Left colon (tissue), 2 donors: ENCODE results near the gene PINK1. TPM values are rescaled to one million over a fixed set of nuclear protein-coding genes. Genes with fewer than 3 reads are reported as not detected.

Source experiments
- ATAC-seq: fragments of 200-7000 bp; cut with Tn5 transposase; one replicate; pipeline ENCODE4 v1.9.1; 2020; ENCODE audit warnings: mild to moderate bottlenecking, moderate library complexity
- DNase-seq, 2 donors: peaks; one replicate each; pipeline ENCODE4 v3.0.0-alpha.2; 2020
- intact Hi-C, 2 donors: fragments of 100-400 bp; cut with DNase I in 1 of 2; cut with micrococcal nuclease in 1 of 2; formaldehyde crosslinking; loops; one replicate each; pipeline versions ENCODE4 v1.11.2 to v1.14.0; 2022; cut with DNase I, micrococcal nuclease
- long read RNA-seq: library from polyadenylated mRNA; unstranded; transcript quantifications from one replicate; pipeline ENCODE4 v2.0.0, GENCODE V29; 2021
- total RNA-seq, 2 donors: library from RNA; stranded (reverse); fragmentation: NEBNext Ultra II Directional; extraction: Animal tissue kit (Norgen Biotek cat#: 25700); gene quantifications; one replicate each; pipeline ENCODE4 v1.2.1, GENCODE V29; 2021
- donor health status: DM: no; HTN: no; CAD: no.
- donor health status: DM: yes; HTN: yes; CAD: no.

PINK1 gene
- total RNA-seq, result 100 to 1,000 TPM in 1 of 2 donors, 10 to 100 TPM in 1; 95.6 to 127 TPM
- long read RNA-seq, transcript PINK1-201 (8 exons, 2,660 nt), result major isoform, 275 of 478 reads
- long read RNA-seq, transcript PINK1-202 (4 exons, 1,658 nt), result minor isoform, 8 of 478 reads
- long read RNA-seq, partial matches to known transcripts, result 180 of 478 reads
- long read RNA-seq, other reads (novel, unspliced or antisense), result 15 of 478 reads

DNA sequence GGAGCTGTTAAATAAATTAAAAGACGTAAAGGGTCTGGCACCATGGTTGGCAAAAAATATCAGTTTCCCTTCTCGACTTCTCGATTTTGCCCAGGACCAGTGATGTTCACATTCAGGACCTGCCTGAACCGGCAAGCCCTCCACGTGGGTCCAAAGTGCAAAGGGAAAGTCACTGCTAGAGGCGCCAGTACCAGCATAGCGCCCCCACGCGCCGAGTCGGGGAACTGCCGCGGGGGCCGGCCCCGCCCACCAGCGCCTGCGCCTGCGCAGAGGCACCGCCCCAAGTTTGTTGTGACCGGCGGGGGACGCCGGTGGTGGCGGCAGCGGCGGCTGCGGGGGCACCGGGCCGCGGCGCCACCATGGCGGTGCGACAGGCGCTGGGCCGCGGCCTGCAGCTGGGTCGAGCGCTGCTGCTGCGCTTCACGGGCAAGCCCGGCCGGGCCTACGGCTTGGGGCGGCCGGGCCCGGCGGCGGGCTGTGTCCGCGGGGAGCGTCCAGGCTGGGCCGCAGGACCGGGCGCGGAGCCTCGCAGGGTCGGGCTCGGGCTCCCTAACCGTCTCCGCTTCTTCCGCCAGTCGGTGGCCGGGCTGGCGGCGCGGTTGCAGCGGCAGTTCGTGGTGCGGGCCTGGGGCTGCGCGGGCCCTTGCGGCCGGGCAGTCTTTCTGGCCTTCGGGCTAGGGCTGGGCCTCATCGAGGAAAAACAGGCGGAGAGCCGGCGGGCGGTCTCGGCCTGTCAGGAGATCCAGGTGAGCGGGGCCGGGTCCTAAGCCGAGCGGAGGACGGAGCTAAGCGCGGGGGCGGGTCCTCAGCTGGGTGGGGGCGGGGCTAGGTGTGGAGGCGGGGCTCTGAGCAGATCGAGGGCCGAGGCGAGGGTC is at the start of gene PINK1:
Gene PINK1, plus strand, starts transcription at position 269 of the 875 bp plus-strand sequence. Its CDS starts 91 bp downstream, at position 360.
- intact Hi-C loops, result no loop called here
- peak; percentile 81 to 85 for DNase-seq
- ATAC-seq, result peak; percentile 92

DNA sequence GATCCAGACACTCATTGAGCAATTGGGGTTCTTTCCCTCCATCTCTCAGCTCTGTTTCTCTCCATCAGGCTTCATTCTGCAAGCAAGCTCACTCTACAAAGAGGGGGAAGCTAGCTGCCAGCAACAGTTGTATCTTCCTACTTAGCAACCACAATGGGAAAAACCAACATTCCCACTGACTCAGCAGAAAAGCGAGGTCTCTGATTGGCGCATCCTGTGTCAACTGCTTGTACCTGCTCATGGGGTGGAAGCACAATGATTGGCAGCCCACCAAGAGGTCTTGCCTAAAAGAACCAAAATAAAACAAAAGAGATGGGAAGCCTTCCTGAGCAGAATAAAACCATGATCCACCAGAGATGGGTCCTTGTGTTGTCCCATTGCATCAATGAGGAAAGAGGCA is 48.4 kb upstream of the PINK1 start:
- no peak for DNase-seq
- ATAC-seq, result no peak
- intact Hi-C loops, result no loop called here

DNA sequence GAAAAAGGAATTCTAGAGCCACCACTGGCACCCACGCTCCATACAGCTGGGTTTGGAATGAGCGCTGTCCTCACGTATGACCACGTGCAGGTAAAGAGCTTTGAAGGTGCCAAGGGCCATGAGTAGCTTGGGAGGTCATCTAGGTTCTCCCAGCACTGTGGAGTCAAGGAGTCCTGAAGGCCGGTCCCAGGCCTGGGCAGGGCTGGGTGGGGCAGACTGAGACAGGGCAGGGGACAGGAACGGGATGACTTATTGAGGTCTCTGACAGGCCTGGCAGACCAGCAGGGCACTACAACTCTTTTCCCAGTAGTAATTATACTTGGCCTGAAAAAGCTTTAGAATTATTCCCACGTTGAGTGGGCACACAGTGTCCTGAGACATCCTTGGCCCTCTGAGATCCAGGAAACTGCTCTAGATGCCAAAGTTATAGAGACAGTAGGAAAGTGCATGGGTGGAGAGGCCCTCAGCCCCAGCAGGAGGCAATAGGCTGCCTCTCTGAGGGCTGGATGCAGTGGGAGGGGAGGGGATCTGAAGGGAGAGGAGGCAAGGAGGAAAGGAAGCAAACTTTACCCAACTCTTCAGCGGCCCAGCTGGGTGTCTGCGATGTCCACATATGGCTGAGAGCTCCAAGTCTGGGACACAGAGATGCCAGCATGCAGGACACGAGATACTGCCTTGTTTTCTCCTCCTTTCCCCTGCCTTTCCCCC is 46.2 kb upstream of the PINK1 start:
- intact Hi-C loops, result no loop called here
- ATAC-seq (no peak), DNase-seq (no peak)

DNA sequence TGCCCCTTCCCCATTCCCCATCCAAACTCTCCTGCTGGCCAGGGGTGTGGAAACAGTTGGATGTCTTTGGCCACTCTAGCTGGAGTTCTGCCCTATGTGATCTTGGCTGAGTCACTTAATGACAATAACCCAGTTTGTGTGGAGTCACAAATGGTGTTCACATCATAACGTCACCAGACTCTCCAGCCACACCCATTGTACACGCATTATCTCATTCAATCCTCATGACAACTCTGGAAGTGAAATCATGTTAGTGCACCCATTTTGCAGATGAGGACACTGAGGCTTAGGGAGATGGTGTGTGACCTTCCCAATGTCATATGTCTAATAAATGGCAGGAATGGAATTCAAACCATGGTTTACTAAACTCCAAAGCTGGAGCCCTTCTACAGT is 45.6 kb upstream of the PINK1 start:
- ATAC-seq (peak; percentile 42), DNase-seq (no peak)
- intact Hi-C loops, result no loop called here

DNA sequence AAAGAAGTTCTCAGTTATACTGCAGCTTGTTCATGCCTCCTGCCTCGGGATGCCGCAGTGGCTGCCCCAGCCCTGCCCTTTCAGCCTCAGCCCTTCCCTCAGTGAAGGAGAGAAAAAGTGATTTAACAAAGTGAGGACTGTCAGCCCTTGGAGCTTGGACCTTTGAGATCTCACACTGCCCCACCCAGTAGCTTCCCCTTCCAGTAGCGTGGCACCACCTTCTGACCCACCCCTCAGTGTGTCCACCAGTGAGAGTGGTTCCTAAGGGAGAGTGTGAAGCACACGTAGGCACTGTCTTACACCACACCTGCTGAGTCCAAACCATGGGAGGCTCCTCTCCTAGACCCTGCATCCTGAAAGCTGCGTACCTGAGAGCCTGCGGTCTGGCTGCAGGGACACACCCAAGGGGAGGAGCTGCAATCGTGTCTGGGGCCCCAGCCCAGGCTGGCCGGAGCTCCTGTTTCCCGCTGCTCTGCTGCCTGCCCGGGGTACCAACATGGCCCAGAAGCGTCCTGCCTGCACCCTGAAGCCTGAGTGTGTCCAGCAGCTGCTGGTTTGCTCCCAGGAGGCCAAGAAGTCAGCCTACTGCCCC is 44.5 kb upstream of the PINK1 start, which contains the start of gene CDA:
Gene CDA, plus strand, starts transcription at position 464 of the 592 bp plus-strand sequence. Its CDS starts 33 bp downstream, at position 497.
- DNase-seq, result peak; percentile 76 to 83
- intact Hi-C loops, result no loop called here
- peak; percentile 87 for ATAC-seq

DNA sequence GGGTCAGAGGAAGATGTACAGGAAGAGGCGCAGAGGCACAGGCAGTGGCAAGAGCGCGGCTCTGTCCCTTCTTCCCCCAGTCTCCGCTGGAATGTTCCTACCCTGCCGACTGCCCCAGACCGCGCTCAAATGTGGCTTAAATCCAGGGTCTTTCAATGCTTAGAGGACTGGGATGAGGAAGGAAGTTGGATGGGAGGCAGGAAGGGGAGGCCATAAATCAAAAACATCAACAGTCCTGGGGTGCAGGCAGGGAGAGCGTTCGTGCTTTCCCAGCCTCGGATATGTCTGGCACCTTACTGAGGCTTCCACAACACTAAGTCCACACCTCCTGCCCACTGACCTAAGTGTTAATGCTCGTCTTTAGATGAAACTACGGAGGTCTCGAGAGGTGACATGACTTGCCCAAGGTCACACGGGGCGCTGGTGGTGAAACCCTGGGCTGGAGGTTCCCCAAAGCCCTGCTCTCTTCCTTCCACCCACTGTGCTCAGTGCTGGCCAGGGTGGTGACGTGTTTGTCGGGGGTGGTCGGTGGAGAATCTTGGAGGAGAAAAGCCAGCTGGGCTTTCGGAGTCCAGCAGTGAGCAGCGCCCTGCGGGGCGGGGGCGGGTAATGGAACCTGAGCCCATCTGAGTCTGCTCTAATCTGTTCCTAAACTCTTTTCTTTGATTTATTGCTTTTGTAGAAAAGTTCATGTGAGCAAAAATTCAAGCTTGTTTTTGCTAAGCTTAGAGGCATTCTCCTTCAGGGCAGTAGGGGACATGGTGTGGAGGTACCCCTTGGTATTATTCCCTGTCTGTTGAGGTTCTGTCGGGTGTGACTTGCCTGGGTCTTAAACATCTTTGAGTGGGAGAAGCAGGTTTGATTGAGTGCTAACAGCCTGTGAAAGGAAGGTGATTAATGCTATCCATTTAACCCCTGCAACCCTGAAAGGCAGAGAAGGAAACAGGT is 43.7 kb upstream of the PINK1 start:
- intact Hi-C loops, result no loop called here
- ATAC-seq (peak; percentile 6), DNase-seq (peak; percentile 36 to 42)

DNA sequence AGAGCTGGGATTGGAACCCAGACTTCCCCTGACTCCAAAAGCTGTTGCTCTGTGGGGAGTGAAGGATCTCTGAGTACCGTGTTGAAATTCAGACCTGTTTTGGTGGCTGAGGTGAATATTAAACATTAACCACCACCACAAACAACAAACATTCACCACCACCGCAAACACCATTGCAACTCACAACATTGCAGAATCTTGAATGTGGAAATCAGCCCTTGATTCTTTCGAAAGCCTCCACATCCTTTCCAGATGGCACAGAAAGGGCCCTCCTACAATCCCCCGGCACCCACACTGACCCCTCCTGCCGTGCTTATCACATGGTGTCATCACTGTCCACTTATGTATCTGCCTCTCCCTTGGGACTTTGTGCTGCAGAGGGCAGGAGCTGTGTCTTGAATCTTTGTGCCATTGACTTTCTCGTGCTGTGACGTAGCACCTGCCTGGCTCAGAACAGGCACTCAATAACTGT is 42.9 kb upstream of the PINK1 start:
- DNase-seq (peak in 1 of 2 donors; percentile 50), ATAC-seq (peak; percentile 45)
- intact Hi-C loops, result no loop called here

DNA sequence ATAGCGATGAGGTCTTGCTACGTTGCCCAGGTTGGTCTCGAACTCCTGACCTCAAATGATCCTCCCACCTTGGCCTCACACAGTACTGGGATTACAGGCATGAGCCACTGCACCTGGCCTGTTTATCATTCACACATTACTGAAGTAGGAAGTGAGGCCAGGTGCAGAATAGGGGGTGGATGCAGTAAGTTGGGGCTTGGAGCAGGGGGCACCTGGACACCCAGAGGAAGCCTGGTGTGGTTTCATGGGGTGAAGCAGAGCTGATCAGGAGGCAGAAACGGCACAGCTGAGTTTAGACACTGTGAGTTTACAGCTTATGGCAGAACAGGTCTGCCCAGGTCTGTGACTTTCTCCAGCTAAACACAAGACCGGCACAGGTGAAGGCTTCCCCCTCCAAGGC is 39.5 kb upstream of the PINK1 start:
- ATAC-seq (no peak), DNase-seq (no peak)
- intact Hi-C loops, result no loop called here

DNA sequence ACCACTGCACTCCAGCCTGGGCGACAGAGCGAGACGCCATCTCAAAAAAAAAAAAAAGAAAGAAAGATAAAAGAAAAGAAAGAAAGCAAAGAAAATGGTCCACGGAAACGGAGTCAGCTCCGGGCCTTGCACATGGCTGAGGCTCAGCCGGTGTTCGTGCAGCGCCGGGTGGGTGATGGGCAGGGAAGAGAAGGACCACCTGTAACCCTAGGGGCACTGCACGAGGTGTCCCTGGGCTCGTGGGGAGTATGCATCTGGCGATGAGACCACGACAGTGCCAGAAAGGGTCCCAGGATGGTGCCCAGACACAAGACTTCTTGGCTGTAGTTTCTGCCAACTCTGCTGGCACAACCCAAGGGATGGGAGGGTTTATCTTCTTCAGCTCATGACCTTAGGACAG is 38.5 kb upstream of the PINK1 start:
- no peak for ATAC-seq
- intact Hi-C loops, result no loop called here
- no peak for DNase-seq

DNA sequence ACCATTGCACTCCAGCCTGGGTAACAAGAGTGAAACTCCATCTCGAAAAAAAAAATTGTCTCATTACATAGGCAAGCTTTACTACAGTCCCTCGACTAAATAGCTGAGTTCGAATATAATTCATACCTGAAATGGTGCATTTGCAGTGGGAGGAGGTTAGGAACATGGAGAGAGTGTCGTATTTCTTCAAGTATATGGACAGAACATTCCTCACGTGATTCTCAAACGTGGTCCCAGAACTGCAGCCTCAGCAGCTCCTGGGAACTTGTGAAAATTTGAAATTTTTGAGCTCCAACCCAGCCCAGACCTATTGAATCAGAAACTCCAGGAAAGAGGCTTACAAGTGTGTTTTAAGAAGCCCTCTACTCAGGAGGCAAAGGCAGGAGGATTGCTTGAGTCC is 37.2 kb upstream of the PINK1 start:
- ATAC-seq, result no peak
- intact Hi-C loops, result no loop called here
- DNase-seq, result no peak

DNA sequence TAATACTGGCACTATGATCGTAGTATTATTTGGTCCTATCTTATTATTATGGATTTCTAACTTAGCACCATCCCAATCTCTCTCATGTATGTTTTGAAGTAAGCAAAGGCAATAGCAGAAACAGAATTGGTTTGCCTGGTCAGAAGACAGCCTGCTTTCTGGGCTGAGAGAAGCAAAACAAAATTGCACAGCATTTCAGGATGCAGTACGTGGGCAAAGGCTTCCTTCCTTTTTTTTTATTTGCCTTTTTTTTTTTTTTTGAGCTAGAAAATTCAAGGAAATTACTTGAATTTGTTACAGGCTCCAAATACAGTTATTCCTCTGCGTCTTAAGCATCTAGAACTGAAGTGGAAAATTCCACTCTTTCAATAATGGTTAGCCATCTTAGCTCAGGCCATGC is 35.6 kb upstream of the PINK1 start:
- DNase-seq (no peak), ATAC-seq (no peak)
- intact Hi-C loops, result no loop called here

DNA sequence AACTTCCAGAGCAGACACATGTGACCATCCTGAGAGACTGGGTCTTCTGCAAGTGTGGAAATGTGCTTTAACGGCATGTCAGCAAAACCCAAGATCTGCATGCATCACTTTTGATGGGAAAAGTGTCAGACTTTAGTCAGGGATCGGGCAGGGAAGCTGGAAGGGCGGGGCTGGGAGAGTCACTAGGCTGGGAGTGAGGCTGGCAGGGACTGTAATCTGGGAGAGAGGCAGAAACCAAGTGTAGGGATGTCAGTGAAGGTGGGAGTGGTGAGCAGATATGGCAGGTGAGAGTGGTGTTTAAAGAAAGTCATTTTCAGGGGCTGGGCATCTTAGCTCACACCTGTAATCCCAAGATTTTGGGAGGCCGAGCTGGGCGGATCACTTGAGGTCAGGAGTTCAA is 33.1 kb upstream of the PINK1 start:
- ATAC-seq (peak; percentile 62), DNase-seq (peak; percentile 45 to 49)
- intact Hi-C loops, result no loop called here

DNA sequence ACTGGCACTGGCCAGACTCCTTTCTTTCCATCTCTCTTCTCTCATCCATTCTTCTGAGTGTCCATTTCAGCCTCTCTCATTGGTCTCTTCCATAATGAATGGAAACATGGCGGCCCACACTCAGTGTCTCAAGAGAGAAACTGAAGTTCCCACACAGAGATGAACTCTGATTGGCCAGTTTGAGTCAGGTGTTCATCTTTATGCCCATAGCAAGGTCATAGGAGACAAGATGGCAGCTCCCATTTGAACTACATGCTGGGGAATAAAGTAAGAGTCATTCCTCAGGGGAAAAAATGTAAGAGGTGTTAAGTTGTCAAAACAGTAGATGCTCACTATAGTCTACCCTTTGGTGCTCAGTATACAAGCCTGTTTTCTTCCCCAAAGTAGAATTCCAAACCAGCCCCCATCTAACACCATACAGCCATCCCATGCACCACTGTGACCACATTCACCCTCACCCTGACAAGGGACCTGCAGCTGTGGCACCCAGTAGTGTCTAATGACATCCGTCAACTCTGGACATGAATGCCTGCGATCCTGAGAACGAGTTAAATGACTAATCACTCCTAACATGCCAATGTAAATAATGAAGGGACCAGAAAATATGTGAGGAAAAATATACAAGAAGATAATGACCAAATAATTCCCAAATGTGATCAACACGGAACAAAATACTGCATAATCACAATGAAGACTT is 32.0 kb upstream of the PINK1 start:
- no peak for DNase-seq
- no peak for ATAC-seq
- intact Hi-C loops, result no loop called here

DNA sequence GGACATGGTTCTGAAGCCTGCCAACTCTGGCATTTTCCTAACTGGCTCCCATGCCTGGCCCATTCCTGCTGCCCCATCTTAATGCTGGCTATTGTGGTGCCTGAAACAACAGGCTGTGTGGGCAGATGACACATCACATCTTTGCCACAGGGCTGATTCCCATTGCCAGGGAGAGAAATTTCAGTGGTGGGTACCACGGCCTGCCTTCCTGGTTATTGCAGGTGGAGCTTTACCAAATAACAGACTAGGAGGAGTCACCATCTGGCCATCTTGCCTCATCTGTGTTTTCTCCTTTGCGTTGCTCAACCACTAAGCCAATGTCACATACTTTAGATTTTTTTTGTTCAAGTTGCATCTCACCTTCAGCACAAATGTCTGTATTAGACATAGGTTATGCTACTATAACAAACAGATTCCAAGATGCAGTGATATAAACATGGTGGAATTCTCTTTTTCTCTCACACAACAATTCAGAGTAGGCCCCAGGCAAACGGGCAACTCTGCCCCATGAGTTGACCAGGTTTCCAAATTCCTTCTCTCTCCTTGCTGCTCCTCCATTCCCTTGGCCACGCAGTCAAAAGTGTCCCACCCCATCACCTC is 30.3 kb upstream of the PINK1 start:
- DNase-seq, result no peak
- no peak for ATAC-seq
- intact Hi-C loops, result no loop called here

DNA sequence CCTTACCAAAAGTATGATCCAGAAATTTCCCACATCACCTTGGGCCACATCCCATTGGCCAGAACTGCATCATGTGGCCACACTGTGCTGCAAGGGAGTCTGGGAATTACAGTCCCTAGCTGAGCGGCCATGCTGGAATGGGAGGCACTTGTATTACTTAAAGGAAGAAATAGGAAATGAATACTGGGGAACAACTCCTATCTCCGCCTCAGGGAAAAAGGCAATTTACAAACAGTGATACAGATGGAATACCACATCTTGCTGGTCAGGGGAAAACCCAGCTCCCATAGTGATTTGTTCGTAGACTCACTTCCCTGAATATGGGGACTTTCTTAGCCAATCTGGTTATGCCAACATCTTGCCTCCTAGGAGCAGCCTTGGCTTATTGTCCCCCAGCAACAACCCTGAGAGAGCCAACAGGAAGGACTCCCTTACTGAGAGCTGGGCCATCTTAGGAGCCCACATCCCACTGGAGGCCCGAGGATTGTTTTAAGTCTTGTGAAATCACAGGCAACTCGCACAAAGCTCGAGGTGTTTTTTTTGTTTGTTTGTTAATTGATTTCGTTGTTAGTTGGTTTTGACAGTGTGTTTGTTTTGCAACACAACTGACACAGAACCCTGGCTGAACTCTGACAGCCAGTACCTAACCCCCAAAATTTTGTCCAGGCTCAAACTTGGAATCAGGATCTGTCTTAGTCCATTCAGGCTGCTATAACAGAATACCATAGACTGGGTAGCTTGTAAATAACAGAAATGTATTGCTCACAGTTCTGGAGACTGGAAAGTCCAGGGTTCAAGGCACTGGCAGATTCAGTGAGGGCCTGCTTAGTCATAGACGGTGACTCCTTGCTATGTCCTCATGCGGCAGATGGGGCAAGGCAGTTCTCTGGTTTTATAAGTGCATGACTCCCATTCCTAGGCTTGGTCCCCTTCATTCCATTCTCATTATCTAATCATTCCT is 29.5 kb upstream of the PINK1 start:
- DNase-seq (no peak), ATAC-seq (peak; percentile 70)
- intact Hi-C loops, result no loop called here

DNA sequence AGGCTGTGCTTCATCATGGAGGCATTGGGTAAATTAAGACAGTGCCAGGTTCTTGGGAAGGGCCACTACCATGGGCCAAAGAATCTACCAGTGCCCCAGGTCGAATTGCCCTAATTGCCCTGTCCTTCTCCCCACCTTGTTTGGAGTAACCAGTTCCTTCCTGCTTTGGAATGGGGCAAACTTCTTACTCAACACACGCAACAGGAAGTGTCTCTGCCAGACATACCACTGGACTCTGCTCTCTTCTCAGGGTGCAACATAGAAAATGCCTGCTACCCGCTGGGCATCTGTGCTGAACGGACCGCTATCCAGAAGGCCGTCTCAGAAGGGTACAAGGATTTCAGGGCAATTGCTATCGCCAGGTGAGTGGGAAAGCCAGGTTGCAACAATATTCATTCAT is 28.6 kb upstream of the PINK1 start:
- DNase-seq (peak; percentile 23 to 58), ATAC-seq (peak; percentile 85)
- intact Hi-C loops, result no loop called here
